ENCODE measurements around the gene C10orf105. TPM values are rescaled to one million over a fixed set of nuclear protein-coding genes. Genes with fewer than 3 reads are reported as not detected.

The C10orf105 gene
- polyA plus RNA-seq, 5 donors: 0.25 to 0.51 (median 0.42) TPM

DNA sequence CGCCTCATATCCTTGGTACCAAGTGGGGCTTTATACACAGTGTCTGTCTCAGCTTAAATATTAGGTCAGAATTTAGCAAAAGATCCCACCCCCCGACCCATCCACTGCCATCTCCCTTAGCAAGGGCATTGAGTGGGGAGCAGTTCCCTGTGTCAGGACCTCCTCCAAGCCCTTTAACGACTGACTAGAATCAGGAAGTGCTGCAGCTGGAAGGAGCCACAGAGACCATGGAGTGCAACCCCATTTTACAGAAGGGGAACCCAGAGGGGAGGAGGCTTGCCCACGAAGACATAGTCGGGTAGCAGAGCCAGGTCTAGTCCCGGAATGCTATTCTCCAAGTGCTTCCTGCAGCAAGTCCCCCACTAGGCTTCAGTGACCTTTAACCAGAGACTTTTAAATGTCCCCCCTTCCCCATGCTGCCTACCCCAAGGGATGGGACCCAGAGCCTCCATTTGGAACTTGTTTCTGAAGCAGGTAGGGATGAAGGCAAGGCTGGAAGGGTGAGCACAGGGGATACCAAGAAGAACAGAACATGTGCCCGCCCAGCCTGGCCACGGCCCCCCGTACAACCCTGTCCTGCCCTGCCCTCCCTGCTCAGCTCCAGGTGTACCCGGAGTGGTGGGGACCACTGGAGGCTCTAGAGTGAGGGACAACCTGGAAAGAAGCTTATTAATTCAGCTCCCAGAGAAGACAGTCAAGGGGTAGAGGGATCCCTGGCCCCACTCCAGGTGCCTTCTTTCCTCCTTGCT lies 41.3 kb downstream of the C10orf105 start:
- DNase-seq: no peak

DNA sequence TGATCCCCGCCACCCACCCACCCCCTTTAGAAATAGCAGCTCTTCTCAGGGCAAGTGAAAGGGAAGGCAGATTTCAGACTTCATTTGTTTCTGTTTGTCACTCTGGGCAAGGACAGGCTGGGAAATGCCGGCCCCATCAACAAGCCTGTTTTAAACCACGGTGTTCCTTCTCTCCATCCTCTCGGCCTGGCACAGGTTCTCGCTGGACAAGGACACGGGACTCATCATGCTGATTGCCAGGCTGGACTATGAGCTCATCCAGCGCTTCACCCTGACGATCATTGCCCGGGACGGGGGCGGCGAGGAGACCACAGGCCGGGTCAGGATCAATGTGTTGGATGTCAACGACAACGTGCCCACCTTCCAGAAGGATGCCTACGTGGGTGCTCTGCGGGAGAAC lies 42.3 kb downstream of the C10orf105 start:
- DNase-seq: no peak

DNA sequence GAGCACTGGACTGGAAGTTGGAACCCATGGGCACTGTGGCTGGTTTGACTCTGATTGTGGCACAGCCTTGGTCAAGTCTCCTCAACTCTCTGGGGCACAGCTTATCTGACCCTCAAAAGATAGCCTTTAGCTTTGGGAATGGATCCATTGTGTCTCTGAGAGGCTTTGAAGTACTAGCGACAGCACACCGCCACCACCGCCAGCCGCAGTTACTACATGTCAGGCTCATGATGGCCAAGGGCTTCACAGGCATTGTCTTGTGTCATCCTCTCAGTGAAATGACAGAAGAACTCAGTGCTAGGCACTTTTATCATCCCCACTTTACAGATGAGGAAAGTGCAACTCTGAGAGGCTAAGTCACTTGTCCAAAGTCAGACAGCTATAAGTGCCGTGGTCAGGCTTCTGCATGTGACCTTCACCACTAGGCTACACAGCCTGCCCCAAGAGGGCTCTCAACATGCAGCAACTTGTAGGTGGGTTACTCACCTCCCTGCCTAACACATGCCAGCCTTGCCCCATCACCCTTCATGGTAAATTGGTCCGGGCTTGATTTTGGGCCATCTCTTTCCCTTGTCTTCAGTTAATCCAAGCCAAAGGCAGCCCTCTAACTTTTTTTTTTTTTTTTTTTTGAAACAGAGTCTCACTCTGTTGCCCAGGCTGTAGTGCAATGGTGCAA lies 44.1 kb downstream of the C10orf105 start:
- no peak for DNase-seq

DNA sequence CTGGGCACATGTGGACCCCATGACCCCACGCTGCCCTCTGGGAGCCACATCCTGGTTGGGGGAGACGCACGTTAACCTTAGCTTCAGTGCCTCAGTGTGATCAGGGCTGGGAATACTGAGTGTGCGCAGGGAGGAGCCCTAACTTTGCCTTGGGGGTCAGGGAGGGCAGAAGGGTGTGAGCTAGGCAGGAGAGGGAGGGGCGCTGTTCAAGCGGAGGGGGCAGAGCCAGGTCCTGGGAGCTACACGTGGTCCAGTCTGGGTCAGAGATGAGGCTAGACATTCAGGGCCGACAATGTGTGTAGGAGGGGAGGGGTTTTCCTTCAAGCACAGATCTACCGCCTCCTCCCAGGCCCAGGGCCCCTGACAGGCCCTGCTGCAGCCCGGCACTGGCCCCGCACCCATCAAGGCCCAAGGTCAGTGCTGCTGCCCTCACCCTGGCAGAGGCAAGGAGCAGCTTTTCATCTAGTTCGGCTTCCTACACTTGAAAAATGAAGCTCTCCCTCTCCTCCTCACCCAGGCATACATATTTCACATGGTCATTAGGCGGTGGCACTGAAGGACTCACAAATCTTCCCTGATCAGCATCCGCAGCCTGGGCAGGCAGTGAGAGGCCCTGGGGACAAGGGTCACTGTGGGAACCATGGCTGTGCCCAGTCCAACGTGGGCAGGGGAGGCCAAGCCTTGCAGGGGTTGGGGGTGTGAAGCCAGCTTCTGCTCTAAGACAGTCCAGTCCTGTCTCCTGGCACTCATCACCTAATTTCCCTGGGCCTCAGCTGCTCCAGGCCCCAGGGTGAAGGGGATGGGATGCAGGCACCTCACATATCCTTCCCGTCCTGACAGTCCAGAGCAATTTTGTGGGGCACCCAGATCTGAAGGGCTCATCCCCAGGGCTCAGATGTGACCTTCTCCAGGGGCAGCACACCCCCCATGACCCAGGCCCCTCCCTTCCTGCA lies 47.3 kb downstream of the C10orf105 start:
- DNase-seq: no peak

DNA sequence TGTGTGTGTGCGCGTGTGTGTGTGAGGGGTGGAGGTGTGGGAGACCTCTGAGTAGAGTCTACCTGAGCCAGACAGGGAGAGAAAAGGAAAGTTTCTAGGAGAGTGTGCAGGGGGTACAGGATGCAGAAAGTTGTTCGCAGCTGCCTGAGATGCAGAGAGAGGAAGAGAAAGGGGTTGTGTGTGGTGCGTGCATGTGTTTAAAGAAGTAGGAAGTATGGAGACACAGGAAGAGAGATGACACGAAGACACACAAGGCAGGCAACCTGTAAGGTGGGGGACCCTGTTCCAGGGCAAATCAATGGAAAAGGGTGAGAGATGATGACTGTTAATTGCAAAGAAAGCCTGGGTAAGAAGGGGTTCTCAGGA lies 52.2 kb downstream of the C10orf105 start:
- DNase-seq: no peak

DNA sequence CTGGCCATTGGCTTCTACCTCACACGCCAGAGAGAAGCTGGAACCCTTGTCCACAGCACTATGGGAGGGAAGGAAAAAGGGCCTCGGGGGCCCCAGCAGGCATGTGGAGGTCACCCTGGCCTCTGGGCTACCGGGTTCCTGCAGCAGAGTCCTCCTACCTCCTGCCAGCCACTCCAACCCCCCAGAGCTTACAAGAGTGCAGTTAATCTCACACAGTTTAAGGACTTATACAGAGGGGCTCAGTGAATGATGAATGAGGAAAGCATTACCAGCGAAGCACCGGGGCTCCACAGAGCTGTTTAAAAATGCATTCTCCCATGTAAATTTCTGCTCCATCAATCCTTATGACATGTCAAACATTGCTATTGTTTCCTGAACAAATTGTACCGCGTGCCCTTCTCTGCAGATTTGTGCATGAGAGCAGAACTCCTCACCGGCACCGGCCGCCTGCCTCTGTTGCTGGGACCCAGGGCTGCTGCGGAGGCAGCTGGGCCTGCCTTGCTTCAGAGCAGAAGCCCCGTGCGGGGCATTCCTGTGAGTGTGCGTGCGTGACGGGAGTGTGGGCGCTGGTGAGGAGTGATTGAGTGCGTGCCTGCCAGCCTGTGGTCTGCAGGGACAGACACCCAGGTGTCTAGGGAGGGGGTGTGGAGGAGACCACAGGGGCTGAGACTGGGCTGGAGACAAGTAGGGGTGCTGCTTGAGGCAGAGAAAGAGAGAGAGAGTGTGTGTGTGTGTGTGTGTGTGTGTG lies 52.8 kb downstream of the C10orf105 start:
- DNase-seq: no peak

DNA sequence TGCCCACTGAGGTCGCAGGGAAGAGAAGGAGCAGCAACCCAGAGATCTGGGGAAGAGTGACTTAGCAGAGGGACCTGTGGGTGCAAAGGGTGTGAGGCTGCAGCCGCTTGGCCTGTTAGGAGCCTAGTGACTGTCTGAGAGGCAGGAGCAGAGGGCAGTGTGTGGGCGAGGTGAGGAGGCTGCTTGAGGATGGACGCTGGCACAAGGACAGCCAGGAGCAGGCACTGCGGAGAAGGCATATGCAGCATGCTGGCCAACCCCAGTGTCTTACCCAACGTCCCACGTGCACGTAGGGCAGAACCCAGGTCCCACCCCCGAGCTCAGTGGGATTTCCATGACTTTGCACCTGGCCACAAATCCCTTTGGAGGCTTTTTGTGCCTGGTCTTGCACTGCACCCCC lies 54.1 kb downstream of the C10orf105 start:
- DNase-seq: no peak

DNA sequence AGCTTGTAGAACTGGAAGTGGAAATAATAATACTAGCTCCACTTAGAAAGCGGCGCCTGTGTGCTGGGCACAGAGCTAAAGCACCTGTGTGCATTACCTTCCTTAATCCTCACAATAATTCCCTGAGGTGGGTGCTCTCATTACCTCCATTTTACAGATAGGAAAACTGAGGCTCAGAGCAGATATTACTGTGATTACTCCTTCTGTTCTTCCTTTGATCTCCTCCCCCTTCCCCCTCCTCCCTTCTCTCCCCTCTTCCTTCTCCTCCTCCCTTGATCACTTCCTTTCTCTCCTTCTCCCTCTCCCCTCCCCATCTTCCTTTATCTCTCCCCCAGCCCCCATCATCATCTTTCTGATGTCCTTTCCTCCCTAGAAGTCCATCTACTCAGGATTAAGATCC lies 55.0 kb downstream of the C10orf105 start:
- DNase-seq: no peak

DNA sequence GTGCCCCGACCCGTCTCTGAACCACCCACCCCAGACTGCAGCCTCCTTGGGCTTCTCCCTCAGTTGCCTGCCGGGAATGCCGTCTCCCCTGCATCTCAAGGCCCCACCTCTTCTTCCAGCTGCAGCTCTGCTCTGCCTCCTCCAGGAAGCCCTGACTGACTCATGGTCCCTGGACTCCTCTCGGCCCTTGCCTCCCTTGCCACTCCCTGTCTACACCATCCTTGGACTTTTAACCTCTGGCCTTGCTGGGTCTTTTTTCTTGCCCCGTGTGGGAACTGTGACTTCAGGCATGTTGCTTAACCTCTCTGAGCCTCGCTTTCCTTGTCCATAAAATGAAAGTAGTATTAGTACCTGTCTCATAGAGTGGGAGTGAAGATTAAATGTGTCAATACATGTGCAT lies 56.3 kb downstream of the C10orf105 start:
- DNase-seq: no peak

DNA sequence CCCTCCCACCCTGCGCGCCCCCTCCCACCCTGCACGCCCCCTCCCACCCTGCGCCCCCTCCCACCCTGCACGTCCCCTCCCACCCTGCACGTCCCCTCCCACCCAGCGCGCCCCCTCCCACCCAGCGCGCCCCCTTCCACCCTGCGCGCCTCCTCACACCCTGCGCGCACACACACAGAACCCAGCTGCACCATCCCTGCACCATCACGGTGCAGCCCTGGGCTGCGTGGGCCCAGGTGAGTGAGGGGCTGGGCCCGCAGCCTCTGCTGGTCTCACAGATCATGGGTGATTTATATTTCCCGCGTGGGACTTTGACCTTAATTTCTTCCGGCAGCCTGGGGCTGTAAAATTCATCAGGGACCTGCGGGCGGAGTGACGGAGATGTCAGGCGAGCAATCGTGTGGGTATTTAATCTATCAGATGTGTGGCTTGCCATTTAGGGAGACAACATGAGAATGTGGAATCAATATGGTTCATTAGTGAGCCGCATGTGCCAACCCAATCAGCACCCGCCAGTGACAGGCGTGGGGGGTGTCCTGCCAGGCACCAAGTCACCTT lies 57.7 kb downstream of the C10orf105 start:
- no peak for DNase-seq

Other genes with a start within 250 kb of the C10orf105 start
- gene VSIR, start 53.7 kb upstream of the C10orf105 start, polyA plus RNA-seq (ENCODE audit: insufficient read depth in 1 of 5, insufficient read length in 5 of 5, low replicate concordance in 1 of 5): 10 to 100 TPM; 26.9 to 48.7 (median 32.4) TPM
- gene PSAP, start 131.5 kb upstream of the C10orf105 start, polyA plus RNA-seq (ENCODE audit: insufficient read depth in 1 of 5, insufficient read length in 5 of 5, low replicate concordance in 1 of 5): 100 to 1,000 TPM; 479 to 586 (median 548) TPM
- gene CHST3, start 244.6 kb upstream of the C10orf105 start, polyA plus RNA-seq (ENCODE audit: insufficient read depth in 1 of 5, insufficient read length in 5 of 5, low replicate concordance in 1 of 5): 10 to 100 TPM; 10.1 to 11.4 (median 10.7) TPM